Activated T-helper 1 cell treated with anti-CD3 and anti-CD28 coated beads, Interleukin-2, amount 50 U/mL, for 16 hours (primary cell): ENCODE measurements around the gene DHX8.
"Not testable (repeated sequence)": the region's sequence is repeated elsewhere in the genome, so short reads cannot be mapped to it uniquely, and the experiment has no call there.

ENCODE experiments used
- DNase-seq, 2 donors: peaks; one replicate each; pipeline ENCODE4 v3.0.0-alpha.2; 2020; ENCODE audit warnings: low read depth in 1 of 2, low spot score in 1 of 2

Gene DHX8

GRCh38 chr17:43461185-43461584 lies 22.6 kb upstream of the DHX8 start:
- no peak for DNase-seq

- DNase-seq: not testable (repeated sequence)
Measured at GRCh38 chr17:43462569-43462968, 21.2 kb upstream of the DHX8 start.

DNA sequence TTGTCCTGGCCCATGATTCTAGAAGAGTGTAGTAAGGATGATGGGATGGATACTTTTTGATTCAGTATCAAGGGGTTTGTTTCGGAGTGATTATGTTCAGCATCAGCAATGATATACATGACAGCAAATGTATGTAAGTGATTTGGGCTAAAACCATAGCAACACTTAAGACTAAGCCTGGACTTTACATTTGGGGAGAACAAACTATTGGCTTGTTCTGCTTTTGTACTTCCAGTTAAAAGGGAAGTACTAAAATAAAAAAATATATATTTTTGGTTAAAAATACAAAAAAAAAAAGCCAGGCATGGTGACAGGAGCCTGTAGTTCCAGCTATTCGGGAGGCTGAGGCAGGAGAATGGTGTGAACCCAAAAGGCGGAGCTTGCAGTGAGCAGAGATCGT lies 20.5 kb upstream of the DHX8 start:
- no peak for DNase-seq

DNA sequence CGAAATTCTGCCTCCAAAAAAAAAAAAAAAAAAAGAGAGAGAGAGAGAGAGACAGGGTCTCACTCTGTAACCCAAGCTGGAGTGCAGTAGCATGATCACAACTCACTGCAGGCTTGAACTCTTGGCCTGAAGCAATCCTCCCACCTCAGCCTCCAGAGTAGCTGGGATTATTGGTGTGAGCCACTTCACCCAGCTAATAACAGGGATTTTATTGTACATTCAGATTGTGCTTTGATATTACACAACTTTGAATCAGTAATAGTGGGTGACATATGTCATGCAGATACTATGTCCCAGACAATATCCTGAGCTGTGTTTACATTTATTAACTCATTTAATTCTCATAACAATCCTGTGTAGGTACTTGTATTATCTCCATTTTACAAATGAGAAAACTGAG lies 19.7 kb upstream of the DHX8 start:
- no peak for DNase-seq

GRCh38 chr17:43465049-43465448 lies 18.7 kb upstream of the DHX8 start:
- DNase-seq: no peak

DNA sequence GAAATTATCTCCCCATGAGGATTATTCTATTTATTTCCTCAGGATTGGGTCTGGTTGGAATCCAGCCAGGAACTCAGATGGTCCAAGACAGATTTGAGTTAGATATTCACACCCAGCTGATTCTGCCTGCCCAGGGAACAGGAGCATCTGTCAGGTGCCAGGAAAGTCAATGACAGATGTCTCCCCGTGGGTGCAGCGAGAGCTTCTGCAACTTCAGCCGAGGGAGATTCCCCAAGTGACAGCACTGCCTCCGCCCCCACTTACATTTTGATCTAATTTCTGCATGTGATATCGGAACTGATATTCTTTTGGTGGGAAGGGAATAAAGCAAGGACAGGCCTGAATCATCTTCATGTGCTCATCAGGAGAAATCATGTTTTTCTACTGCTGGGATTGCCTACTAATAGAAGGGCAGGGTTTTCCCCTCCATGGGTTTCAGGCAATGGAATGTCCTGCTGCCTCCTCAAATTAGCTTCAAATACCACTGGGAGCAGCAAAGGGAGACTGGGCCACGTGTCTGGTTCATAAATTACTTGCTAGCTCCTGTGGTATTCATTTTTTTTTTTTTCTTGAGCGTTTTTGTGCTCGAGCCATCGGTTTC lies 15.7 kb upstream of the DHX8 start:
- DNase-seq: no peak

DNA sequence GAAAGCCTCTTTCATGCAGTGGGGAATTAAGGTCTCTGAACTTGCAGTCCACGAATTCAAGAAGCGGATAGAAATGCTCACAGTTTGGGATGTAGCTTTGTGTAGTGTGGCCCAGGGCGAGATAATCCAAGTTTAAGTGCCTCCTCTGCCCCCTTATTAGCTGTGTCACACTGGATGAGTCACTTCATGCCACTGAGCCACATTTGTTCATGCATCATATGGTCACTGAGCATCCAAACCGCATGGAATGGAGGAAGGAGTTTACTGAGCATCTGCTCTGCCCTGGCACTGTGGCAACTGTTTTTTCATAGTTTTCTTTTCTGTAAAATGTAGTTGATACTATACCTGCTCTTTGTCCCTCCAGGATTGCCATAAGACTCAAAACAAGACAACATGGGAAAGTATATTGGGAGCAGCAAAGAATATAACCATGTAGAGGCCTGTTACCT lies 15.1 kb upstream of the DHX8 start:
- no peak for DNase-seq

DNA sequence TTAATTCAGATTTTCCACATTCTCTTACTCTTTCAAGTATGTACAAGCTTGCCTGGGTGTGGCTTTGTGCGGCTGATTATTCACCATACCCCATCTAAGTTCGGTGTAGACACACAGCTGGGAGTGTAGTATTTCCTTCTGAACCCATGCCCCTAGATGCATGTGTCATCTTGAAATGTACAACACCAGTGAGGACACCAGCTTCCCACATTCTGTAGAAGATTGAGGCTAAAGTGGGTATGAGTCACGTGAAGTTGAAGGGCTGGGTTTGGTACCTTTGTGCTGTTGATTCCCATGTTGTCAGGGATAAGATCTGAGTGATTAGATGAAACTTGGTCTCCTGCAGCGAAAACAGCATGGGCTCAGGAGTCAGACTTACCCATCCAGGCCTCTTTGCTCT lies 14.6 kb upstream of the DHX8 start:
- DNase-seq: no peak

DNA sequence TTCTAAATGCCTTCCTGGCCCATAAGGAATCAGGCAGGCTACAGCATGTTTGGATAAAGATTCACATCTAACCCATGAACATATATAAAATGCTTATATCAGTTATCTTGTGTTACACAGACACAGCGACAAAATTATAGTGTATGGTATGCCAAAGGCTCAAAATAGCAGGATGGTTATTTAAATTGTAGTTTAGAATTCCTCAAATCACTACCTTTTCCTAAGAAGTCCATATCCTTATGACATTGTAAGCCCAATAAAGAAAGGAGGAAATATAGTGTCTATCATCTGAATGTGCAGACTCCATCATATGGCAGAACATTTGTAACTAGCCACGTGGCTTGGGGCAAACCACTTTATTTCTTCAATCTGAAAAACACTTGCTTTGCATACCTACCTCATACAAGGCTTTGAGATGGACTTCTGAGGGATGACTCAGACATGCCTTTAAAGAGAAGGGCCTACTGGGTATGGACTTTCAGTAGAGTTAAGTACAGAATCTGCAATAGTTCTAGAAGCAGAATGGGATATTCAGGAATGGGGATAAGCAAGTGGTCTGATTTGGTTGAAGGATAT lies 12.1 kb upstream of the DHX8 start:
- DNase-seq: no peak

- DNase-seq: no peak
Measured at GRCh38 chr17:43475494-43476089, 8.2 kb upstream of the DHX8 start.

GRCh38 chr17:43476306-43476705 lies 7.5 kb upstream of the DHX8 start:
- DNase-seq: not testable (repeated sequence)

GRCh38 chr17:43477832-43478634 lies 5.7 kb upstream of the DHX8 start:
- DNase-seq: no peak

GRCh38 chr17:43479948-43480347 lies 3.8 kb upstream of the DHX8 start:
- no peak for DNase-seq

DNA sequence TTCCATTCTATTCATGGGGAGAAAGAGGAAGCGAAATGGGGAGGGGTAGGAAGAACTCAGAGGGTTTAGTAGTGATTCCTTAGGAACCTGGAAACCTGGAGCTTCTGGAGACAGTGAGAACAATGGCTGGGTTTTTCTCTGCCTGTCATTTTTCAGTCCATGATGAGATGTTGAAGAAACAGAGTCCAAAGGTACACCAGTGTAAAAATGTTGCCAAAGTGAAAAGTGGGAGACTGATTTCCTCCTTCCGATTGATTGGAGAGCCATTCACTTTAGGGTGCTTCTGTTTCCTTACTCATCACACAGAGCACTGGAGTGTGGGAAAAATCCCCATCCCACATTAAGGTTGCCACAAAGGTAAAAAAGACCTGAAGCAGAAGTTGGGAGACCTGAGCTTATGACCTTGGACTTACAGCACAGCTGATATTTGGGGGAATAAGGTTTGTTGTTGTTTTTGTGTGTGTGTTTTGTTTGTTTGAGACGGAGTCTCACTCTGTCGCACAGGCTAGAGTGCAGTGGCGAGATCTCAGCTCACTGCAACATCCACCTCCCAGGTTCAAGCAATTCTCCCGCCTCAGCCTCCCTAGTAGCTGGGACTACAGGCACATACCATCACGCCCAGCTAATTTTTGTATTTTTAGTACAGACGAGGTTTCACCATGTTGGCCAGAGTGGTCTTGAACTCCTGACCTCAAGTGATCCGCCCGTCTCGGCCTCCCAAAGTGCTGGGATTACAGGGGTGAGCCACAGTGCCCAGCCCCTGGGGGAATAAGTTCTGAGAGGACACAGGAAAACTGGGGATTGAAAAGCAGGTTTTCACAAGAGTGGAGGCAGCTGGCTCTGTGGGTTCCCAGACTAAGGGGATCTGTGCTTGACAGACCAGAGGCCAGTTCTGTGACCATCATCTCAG lies 1.4 kb upstream of the DHX8 start:
- DNase-seq: no peak

- no peak for DNase-seq
Measured at GRCh38 chr17:43490621-43491020, 6.8 kb downstream of the DHX8 start.

- not testable (repeated sequence) for DNase-seq
Measured at GRCh38 chr17:43509440-43509839, 25.7 kb downstream of the DHX8 start.

GRCh38 chr17:43511199-43511598 lies 27.4 kb downstream of the DHX8 start:
- not testable (repeated sequence) for DNase-seq

- no peak for DNase-seq
Measured at GRCh38 chr17:43515656-43516055, 31.9 kb downstream of the DHX8 start.

- no peak for DNase-seq
Measured at GRCh38 chr17:43517161-43517560, 33.4 kb downstream of the DHX8 start.

DNA sequence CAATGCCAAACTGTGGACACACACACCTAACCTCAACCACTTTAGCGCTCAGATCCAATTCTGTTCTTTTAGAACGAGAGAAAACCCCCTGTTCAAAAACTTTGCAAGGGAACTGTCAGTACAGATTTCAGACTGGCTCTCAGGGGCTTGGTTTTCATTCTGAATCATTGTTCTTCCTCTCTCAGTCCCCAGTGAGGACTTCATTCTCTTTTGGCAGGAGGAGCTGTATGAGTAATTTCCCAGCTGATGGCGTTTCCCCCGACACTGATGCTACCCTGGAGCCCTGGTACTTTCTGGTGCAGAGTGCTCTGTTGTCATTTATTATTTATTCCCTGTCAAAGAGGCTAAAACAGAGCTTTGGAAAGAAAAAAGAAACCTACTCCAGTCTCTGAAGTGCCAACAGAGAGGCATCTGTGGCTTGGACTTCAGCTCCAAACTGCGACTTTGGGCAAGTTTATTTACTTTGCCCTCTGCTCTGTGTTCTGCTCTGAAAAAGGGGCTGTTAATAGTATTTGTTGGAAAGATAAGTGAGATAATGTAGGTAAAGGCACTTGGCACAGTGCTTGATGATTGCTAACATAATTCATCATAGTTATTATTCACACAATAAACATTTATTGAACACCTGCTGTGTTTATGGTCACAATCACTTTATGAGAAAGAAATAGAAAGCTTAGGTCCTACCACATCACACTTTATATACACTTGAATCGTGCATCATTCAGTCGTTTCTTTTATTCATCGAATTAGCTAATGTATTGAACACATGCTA lies 34.0 kb downstream of the DHX8 start:
- DNase-seq: no peak
